SKM-1 treated with dmso at 0.1 percent for 144 hours (cell line): Measurements from ENCODE around the gene SPRR4.
"Not testable (repeated sequence)": the region's sequence is repeated elsewhere in the genome, so short reads cannot be mapped to it uniquely, and the experiment has no call there.

ENCODE experiments used
- DNase-seq: peaks from one replicate; lab custom pipeline; 2025; ENCODE audit not compliant: unreplicated experiment; lab: John Stamatoyannopoulos, UW

Gene SPRR4

DNA sequence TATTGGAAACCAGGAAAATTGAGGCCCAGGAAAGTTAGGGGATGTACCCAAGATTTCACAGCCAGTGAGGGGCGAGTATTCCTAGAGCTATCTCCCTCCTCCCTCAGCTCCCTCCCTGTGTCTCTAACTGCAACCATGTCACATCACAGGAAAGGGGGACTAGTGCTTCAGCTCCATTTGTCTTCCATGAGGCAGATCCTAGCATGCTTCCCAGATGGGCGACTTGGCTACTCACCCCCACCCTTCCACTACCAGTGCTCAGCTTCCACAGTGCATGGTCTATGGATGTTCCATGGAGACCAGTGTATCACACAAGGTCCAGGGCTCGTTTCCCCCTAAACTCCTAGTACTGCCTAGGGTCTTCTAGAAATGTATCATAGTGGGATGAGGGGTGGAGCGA, 4.6 kb upstream of the SPRR4 start:
- DNase-seq = no peak

DNA sequence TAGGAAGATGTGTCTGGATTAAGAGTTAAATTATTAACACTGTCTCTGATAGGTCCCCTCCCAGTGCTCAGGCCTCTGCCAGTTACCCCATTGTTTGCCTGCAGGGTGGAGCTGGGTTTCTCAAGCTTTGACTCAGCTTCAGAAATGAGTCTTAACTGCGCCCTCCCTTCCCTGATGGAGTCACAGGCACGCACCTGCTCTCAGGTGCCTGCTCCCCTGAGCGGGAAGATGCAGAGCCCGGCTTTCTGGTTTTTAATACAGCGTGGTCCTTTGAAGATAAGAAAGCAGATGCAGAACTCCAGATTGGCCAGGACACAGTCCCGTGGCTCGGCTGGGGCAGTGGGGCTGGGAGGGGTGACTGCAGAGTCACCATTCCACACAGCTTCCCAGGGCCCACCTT, 3.2 kb upstream of the SPRR4 start:
- DNase-seq = no peak

DNA sequence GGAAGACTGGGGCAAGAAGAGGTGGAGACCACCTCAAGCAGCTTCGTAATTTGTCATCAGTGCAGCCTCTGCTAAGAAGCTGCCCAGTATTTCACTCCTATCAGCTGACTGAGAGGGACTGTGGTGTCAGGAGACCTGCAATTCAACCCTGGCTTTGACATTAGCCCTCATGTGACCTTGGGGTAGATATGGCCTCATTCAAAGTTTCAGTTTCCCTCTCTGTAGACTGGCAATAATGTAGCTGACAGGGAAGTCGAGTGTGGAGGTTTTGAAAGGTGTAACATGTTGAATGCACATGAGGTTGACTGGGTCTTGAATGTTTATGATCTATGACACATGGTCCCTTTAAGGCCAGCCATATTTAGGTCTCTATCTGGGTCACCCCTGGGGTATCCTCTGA, 2.2 kb upstream of the SPRR4 start:
- DNase-seq = no peak

DNA sequence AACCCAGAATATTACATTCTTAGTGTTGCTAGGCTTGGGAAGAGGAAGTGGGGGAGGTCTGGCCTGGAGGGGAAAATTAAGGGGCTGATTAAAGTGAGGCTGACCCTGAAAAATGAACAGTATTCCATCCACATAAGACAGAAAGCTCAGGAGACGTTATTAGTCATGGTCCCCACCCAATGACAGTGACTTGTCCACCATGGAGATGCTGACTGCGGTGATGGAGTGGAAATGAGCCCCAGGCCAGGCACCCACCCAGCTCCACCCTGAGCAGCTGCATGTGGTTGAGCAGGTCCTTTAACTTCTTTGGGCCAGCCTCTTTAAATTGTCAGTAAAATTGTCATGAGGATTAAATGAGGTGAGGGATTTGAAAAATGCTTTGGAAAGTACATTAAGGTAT, 1.4 kb upstream of the SPRR4 start:
- no peak for DNase-seq

DNA sequence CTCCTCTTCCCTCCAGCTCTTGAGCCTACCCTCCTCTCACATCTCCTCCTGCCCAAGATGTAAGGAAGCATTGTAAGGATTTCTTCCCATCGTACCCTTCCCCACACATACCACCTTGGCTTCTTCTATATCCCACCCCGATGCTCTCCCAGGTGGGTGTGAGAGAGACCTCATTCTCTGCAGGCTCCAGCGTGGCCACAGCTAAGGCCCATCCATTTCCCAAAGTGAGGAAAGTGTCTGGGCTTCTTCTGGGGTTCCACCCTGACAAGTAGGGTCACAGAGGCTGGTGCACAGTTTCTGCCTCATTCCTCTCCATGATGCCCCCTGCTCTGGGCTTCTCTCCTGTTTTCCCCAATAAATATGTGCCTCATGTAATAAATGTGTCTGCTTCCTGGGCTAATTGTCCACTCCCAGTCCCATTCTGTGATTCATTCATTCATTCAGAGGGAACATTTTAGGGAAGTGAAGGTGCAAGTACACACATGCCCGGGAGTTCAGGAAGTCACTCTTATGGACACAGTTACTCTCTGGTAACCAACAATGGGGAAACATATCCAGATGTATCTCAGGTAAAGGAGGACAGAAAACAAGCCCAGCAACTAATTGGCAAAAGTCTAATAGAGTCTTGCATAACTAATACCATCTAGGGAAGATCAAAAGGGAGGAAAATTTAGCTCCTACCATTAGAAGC, 1.9 kb downstream of the SPRR4 start:
- DNase-seq = no peak

DNA sequence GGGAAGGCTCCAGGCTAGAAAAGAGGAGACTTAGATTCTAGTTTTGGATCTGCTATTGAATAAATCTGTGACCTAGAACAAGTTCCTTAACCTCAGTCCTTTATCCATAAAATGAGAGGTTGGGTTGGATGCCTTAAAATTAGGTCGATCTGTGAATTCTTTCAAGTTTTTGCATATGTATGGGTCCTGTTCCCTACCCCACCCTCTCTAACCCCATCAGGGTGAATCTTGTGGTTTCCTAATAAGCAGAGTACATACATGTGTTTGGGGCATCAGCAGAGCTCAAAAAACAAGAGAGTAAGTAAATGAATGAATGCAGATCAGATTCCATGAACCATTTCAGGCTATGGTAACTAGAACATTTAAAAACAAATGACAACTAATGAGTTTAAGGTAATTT, 6.2 kb downstream of the SPRR4 start:
- DNase-seq = no peak

DNA sequence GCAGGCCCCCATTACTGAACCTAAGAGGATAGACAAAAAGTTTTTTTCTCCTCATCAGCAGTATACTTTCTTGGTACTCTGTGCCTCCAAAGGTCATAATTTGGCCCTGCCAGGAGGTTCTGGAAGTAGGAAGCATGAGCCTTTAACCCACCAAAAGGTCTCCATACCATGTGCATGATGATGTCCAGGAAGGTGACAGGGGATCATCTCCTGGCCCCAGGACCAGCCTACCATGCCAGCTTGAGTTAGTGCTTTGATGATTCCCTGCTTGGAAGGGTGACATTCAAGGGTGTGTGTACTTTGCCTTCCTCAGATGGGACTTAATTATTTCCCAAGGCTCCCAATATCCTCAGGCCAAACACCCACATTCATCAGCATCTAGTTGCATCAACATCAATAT, 7.2 kb downstream of the SPRR4 start:
- DNase-seq = no peak

DNA sequence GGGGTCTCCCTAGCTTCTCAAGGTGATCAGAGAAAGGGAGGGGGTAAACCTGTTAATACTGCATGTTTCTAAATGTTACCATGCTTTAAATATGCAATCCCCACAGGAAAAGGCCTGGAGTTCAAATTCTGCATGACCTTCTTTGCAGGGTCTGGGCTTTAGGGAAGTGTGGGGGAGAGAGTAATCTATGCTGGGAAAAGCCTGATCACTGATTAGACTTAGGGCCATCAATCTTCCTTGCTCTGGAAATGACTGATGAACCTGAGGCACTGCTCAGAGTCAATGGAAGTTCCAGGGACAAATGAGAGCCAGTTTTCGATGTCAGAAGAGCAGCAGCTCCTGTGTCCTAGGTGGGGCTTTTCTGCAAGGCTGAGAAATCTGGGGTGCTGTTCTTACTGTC, 10.2 kb downstream of the SPRR4 start:
- DNase-seq = no peak

DNA sequence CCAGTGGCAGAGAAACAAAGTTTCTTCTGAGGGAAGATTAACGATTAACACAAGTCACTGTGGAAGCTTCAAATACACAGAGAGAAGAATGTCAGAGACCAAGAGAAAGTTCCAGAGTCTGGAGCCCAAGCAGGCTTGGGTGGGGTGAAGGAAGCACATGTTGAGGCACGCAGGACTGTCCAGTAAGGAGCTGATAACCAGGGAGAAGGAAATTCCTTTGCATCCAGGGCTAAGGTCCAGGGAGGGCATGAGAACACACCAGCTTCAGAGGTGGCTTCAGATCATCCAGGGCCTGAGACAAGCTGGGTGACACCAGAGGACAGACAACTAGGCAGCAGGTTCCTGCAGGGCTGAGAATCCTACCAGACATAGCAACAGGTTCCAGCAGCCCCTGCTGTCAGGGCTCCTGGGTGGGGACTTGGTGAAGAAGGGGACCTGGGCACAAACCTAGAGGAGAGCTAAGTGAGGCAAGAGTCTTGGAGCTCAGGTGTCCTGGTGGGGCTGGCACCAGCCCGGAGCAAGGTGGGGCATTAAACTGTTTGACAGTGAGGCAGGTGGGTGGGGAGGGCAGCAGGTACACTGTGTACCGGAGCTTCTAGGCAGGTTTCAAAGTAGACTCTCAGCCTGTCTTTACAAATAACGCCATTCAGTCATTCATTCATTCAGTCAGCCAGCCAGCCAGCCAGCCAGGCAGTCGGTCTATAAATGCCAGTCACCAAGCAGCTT, 10.9 kb downstream of the SPRR4 start:
- no peak for DNase-seq

DNA sequence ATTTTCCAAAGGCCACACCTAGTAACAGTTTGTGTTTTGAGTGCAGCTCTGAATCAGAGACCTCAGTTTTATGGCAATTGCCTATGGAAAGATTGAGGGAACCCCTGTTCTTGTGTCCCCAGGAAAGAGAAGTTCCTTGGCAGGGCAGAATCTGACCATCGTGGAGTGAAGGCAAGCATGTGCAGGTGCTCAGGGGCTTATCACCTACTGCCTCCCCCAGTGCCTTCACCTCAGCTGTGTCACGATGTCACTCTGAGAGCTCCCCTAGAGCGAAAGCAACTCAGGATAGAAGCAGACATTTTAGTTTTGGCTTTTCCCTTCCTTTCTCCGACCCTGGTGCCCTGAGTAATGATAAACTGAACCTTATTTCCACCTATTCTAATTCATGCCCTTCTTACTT, 11.6 kb downstream of the SPRR4 start:
- DNase-seq = no peak

DNA sequence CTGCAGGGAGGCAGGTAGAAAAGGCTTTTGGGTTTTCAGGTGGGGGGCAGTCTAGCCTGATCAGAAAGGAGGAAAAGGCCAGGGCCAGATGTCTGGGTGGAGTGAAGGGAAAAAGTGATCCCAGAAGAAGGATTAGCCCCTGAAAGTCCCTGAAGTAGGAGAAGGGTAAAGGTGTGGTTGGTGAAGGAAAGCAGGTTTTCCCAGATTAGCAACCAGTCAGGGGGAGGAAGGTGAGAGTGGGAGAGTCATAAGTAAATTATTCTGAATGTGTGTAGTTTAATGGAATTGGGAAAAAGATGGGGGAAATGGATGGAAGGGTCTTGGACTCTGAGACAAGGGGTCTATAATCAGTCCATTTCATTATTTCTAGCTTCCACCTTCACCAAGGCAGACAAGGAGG, 12.8 kb downstream of the SPRR4 start:
- no peak for DNase-seq

DNA sequence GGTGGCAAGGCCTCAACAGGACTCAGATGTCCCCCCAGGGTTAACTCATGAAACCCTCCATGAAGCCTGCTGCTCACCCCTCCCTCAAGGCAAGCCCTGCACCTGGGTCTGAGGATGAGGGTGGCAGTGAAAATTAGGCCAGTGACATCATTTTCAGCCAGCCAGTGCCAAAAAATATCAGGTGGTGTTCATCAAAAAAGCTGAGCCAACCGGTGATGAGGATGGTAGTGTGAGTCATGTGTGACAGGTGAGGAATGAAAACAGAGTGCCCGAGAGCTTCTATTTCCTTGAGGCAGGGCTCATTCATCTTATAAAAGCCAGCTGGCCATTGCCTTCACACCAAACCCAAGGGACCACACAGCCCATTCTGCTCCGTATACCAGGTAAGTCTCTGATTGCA, 13.3 kb downstream of the SPRR4 start, which contains the start of gene SPRR1A:
TSS of gene SPRR1A (plus strand) at position 339 of the 400 bp plus-strand sequence. CDS start 1,150 bp downstream, outside the sequence.
- DNase-seq = no peak

DNA sequence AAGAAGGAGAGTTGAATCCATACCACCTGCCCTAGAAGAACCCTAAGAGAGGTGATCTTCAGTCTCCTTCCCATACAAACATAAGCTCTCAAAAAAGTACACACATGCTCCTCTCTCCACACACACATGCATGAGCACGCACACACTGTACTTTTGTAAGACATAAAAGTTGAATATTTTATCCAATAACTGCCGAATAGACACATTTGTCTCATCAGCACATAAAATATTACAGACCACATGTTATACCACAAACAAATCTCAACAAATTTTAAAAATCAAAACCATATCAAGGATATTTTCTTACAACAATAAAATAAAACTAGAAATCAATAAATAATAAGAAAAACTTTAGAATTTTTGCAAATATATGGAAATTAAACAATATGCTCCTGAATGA, 16.1 kb downstream of the SPRR4 start:
- no peak for DNase-seq

DNA sequence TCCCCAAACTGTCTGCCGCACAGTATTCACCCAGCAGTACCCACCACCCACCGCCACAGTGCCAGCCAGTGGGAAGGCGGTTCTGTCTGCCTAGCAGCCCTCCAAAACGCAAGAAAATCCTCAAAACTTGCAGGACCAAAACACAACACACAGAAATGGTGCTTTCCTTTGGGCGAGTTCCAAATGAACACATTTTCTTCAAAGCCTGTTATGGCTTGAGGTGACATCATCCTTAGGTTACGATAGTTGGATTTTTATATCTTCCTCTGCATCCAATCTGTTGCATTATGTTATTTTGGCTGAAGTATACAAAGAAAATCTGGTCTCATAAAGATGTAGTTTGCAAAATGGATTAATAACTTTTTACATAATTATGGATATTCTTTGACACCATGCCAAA, 22.7 kb downstream of the SPRR4 start:
- DNase-seq = no peak

DNA sequence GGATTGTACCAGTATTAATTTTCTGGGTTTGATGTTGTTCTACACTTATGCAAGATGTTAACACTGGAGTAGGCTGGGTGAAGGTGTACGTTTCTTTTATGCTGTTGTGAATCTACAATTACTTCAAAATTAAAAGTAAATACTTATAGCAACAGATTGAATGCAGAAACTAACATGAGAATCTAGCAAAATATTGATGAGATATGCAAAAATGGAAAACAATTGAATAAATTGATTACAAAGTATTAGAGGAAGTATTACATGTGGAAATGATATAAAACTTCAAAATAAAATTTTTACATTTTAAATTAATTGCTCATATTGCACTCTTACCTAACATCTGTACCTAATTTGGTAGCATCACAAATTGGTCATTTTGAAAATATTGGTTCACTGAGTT, 25.4 kb downstream of the SPRR4 start:
- no peak for DNase-seq

DNA sequence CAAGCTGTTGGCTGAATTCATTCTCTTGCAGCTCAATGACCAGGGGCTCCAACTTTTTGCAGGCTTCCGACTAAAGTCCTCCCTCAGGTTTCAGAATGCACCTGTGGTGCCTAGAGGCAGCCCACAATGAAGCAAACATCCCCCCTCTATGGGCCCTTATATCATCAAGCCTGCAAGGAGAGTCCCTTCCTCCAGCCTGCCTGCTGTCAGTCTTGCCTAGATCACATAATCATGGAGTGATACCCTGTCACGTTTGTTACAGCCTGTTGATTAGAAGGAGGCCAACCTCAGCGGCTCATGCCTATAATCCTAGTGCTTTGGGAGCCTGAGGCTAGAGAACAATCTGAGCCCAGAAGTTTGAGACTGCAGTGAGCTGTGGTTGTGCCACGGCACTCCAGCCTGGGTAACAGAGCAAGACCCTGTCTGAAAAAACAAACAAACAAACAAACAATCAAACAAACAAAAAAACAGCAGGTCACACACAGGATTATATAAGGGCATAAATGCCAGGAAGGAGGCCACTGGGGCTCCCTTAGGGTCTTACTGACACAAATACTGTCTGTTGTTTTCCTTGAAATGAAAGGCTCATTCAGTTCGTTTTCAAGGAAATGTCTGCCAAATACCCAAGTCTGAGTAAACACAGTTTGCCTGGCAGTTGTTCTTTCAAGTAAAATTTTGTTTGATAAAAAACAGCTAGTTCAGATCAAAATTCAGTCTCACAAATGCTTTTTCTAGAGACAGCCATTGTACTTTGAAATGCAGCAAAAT, 26.4 kb downstream of the SPRR4 start:
- DNase-seq = no peak

DNA sequence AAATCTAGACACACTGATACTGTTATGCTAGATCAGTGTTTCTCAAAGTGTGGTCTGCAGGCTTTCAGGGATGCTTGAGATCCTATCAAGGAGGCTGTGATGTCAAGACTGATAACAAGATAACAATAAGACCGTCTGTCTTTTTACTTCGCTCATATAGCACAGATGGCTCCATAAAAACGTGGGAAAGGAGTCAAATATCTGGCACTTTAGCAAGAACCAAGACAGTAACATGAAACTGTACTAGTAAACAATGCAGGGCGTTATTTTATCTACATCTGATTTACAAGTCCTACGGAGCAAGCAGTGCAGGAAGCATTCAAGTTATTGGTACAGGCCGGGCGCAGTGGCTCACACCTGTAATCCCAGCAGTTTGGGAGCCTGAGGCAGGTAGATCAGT, 27.5 kb downstream of the SPRR4 start:
- DNase-seq = no peak

DNA sequence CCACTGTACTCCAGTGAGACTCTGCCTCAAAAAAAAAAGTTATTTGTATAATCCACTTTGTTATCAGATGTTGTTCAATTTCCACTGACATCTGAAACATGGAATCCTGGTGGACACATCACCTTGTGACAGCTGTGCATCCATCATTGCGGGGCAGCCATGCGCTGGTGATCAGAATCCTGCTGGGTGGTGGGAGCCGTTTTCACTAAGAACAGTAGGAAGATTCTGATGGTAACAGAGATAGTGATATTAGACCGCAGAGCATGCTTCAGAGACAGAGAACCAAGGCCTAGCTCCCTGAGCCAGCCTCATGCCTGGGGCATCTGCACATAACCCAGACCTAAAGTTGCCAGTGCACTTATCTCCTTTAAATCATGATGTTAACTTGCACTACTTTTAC, 28.0 kb downstream of the SPRR4 start:
- DNase-seq = no peak

DNA sequence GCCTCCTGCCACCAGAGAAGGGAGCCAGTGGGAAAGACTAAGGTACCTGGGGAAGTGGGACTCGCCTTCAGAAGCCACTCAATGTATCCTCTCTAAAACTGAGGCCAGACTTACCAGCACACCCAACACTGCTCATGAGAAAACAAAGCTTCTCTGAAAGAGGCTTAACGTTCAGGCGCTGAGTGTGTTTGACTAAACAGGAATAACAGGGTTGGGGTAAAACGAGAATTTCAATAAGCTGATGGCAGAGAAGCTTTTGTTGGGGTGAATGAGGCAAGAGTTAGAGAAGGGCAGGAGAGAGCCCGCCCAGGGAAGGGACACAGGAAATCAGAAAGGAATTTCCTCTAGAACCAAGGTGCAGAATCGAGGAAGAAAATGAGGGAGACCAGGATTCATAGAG, 29.4 kb downstream of the SPRR4 start:
- no peak for DNase-seq

DNA sequence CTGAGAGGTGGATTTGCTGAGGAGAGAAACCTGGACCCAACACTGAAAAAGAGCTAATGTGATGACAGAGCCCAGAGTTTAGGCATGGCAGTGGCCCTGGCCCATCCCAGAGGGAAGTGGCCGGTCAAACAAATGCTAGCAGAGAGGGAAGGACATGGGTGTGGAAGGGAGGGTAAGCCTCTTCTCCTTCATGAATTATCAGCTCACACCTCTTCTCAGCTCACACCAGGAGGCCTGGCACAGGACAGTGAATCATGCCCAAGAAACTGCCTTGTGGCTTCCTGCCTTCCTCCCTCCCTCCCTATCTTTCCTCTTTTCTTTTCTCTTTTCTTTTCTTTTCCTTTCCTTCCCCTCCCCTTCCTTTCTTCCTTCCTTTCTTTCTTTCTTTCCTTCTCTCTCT, 29.8 kb downstream of the SPRR4 start:
- DNase-seq = no peak

DNA sequence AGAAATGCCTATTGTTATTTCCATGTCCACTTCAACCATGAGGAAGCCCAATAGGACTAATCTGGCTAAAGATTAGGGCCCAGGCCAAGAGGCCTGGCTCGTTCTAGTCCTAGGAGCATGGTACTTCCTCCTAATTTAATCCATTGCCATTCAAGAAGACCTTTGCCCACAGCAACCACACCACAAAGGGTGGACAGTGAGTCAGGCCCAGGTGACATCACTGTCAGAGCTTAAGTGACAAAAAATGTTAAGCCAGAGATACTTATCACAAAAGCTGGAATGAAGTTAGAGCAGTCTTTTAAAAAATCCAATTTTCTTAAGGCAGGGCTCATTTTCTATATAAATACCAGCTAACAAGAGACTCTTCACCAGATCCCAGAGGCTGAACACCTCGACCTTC, 30.9 kb downstream of the SPRR4 start, which contains the start of gene SPRR3:
TSS of gene SPRR3 (plus strand) at position 368 of the 400 bp plus-strand sequence. CDS start 1,272 bp downstream, outside the sequence.
- no peak for DNase-seq

DNA sequence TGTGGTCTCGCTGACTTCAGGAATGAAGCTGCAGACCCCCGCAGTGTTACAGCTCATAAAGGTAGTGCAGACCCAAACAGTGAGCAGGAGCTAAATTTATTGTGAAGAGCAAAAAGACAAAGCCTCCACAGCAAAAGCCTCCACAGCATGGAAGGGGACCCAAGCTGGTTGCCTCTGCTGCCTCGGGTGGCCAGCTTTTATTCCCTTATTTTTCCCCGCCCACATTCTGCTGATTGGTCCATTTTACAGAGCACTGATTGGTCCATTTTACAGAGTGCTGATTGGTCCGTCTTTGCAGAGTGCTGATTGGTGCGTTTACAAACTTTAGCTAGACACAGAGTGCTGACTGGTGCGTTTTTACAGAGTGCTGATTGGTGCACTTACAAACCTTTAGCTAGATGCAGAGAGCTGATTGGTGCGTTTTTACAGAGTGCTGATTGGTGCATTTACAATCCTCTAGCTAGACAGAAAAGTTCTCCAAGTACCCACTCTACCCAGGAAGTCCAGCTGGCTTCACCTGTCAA, 40.8 kb downstream of the SPRR4 start:
- DNase-seq = not testable (repeated sequence)
